HG02571 (cell line): ENCODE data around the gene WDR53.
A peak's percentile ranks its signal among the peaks of the same experiment; 100 is the strongest.
"Not testable (repeated sequence)": the region's sequence is repeated elsewhere in the genome, so short reads cannot be mapped to it uniquely, and the experiment has no call there.

ENCODE experiments used
- ATAC-seq: cut with Tn5 transposase; IDR thresholded peaks from one replicate; pipeline ENCODE4 v1.9.1; 2021; ENCODE audit warnings: mild to moderate bottlenecking, moderate library complexity; ENCODE audit not compliant: unreplicated experiment

WDR53 gene

DNA sequence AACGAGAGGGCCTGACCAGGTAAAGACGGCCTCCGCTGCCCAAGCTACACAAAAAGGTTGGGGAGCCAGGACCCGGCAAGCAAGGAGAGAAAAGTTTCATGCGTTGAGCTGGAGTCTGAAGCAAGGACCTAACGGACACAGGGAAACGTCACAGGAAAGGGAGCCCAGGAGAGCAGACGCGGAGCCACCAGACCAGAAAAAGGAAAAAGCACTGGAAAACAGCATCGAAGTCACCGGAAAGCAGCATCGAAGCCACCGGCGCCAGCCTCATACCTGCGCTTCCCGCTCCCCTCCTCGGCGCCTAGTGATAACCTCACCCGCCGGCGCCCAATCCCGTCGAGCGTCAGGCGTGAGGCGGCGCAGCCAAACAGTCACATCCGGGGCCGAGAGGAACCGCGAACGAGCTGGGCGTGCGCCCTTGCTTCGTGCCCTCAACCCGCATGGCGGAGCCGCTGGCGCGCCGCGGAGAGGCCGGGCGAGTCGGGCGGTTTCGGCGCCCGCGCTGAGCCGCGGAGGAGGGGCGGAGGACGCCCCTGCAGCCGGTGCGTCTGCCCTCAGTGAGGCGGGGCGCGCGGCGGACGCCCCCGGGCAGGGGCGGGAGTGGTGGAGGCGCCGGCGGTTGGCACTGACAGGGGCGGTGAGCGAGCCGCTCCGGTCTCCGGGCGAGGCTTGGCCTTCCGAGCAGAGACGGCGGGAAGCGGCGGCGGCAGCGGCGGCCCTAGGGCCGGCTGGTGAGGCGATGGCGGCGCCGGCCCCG, at the start of gene WDR53, which contains the start of gene FBXO45:
Gene WDR53, minus strand, starts transcription at position 309 of the 757 bp plus-strand sequence. CDS start 7,079 bp downstream, outside the sequence.
Gene FBXO45, plus strand, starts transcription at position 415 of the 757 bp plus-strand sequence. Its CDS starts 325 bp downstream, at position 740.
- ATAC-seq = peak; percentile 89

DNA sequence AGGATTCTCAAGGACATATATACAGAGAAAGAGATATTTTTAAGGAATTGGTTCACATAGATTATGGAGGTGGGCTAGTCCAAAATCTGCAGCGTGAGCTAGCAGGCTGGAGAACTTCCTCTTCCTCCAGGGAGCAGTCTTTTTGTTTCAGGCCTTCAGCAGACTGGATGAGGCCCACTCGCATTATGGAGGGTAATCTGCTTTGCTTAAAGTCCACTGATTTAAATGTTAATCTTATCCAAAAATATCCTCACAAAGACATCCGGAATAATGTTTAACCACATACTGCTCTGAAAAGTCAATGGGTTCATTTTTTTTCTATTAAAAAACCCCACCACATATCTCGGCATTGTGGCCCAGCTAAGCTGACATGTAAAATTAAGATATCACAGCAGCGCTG, 48.9 kb upstream of the WDR53 start:
- no peak for ATAC-seq

DNA sequence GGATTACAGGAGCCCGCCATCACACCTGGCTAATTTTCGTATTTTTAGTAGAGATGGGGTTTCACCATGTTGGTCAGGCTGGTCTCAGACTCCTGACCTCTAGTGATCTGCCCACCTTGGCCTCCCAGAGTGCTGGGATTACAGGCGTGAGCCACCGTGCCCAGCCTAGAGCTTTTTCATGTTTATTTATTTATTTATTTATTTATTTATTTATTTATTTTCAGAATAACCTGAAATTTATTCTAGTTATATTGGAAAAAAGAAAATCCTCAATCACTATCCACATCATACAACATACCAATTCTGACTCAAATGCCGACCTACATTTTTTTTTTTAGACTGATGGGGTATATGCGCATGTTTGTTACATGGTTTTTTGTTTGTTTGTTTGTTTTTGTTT, 46.9 kb upstream of the WDR53 start:
- not testable (repeated sequence) for ATAC-seq

DNA sequence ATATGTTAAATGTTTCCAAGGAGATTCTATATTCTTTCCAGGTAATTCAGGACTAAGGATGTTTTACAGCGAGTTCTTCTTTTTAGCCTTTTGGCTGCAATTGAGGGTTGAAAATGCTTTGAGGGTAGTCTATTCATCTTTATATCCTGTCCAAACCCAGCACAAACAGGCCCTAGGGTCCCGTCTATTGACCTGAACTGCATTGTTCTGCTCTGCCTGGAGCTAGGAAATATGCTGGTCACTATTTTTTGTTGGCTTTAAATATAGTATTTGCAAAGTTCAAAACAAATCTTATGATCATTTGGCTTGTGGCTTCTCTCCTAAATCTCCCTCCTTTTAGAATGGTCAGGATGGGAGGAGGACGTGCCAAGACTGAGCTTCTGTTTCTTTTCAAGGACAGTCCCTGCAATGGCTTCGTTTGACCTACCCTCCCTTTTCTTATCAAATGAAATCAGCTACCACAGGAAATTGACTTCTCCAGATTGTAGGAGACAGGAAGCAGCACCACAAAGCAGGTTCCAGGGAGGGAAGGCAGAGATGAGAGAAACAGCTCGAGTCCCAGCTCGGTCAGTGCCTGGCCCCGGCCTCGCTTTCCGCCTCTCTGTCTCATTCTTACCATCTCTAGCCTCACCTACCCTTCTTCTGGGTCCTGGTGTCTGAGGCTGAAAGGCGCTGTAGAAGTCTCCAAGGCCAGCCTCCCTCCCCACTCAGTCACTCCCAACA, 43.6 kb upstream of the WDR53 start:
- no peak for ATAC-seq

DNA sequence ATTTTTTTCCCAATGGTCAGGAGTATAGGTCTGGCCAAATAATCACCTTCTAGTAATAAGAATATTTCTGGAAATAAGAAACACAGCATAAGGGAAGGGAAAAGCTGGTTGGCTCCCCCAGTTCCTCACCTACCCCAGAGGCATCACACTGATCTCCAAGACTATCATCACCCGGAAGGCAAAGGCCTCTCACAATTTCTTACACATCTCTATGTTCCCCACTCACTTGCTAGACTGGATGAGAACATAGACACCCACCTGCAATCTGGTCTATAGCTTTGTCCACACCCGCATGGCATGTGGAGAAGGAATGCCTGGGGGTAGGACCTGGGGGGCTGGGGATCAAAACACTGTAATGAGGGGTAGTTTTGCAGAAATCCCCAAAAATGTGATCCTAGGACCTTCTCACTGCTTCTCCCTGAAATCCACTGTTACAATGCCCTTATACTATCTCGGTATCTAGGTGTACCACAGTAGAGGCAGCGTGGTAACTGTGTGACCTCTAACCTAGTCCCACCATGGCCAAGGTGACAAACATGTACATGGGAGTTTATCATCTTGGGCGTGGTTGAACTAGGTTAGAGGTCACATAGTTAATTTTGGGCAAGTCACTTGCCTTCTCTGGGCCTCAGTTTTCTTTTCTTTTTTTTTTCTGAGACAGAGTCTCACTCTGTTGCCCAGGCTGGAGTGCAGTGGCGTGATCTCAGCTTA, 41.6 kb upstream of the WDR53 start:
- ATAC-seq = no peak

DNA sequence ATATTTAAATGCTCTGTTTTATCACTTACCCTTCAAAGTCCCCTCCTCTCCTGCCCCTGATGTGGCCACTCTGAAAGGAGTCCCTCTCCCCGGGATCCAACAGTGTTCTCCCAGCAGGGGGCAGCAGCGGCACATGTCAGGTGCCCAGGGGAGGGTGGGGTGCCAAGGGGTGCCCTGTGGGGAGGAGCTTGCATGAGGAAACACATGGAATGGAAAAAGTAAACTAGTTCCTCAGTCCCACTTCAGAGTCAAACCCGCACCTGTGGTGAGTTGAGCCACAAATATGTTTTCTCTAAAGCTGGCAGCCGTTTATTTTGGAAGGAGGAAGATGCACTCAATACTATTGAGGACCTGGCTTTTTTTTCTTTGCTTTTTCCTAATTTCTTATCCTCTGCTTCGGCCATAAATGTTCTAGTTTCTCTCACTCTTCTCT, 41.0 kb upstream of the WDR53 start:
- ATAC-seq = peak; percentile 56

DNA sequence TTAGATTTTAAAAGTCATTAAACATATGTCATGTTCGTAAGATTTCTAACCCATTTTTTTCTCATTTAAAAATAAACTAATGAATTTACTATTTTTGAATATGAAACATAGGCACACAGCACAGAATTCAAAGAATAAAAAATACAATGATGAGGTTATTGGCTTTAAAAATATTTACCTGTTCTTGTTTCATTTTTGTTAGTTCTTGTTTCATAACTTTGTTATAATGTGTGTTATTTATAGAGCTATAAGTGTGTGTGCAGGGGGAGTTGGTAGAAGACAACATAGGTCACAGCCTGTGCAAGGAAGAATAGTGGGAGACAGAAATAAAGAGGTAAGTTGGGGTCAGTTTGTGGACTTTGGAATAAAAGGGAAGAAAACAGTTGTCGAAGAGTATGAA, 40.3 kb upstream of the WDR53 start:
- ATAC-seq = no peak

DNA sequence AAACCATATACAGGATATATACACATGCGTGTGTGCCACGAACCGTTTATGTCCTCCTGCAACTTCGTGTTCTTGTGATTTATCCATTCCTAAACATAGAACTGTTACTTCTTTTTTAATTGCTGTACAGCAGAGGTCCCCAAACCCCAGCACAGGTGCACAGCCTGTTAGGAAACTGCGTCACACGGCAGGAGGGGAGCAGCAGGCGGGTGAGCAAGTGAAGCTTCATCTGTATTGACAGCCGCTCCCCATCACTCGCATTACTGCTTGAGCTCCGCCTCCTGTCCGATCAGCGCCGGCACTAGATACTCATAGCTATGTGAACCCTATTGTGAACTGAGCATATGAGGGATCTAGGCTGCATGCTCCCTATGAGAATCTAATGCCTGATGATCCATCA, 36.2 kb upstream of the WDR53 start:
- no peak for ATAC-seq

DNA sequence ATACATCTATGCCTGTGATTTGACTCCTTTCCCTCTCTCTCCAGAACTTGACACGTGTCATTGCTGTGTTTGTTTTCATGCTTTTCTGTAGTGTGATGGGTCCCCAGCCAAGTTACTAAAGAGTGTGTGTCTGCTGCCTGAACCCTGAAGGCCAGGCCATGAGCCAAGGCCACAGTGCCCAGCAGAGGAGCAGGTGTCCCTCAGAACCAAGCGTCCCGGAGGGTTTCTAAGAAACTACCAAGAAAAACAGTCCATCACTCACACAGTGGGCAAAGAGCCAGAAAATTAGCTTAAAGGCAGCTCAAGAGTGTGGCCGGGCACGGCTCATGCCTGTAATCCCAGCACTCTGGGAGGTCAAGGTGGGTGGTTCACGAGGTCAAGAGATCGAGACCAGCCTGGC, 35.3 kb upstream of the WDR53 start:
- ATAC-seq = no peak

DNA sequence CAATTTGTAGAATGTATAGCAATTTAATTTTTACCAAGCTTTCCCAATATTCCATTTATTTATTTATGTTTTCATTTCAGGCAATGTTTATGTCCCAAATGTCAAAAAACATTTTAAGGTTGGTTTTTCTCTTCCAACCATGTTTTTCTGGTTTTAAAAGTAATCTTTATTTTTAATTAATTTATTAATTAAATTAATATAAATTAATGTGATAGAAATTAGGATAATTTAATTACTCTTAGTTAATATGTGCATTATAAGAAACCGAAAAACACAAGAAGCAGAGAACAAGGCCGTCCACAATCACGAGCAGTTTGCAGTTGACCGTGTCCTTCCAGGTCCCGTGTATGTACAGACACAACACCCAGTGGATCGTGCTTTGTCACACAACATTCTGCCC, 34.3 kb upstream of the WDR53 start:
- no peak for ATAC-seq

DNA sequence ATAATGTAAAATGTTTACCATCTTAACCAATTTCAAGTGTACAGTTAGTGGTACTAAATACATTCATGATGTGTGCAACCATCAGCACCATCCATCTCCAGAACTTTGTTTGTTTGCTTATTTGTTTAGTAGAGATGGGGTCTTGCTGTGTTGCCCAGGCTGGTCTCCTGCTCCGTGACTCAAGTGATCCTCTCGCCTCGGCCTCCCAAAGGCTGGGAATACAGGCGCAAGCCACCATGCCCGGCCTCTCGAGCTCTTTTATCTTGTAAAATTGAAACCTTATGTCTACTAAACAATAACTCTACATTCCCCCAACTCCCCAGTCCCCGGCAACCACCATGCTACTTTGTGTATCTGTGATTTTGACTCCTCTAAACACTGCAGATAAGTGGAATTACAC, 32.0 kb upstream of the WDR53 start:
- no peak for ATAC-seq

DNA sequence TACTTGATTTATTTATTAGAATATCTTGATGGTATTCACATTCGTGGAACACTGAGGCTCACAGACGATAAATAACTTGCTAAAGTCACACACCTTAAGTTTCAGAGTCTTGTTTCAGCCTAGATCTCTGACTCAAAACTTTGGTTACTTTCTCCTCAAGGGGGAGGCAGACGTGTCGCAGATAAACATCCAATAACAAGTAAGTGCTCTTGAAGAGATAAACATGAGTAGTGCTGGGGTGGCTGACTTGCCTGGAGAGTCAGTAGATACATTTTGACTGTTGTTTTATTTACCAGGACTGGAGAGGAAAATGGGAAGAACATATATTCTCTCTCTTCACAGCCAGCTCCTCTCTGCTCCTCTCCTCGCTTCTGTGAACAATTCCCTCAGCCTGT, 31.4 kb upstream of the WDR53 start:
- ATAC-seq = no peak

DNA sequence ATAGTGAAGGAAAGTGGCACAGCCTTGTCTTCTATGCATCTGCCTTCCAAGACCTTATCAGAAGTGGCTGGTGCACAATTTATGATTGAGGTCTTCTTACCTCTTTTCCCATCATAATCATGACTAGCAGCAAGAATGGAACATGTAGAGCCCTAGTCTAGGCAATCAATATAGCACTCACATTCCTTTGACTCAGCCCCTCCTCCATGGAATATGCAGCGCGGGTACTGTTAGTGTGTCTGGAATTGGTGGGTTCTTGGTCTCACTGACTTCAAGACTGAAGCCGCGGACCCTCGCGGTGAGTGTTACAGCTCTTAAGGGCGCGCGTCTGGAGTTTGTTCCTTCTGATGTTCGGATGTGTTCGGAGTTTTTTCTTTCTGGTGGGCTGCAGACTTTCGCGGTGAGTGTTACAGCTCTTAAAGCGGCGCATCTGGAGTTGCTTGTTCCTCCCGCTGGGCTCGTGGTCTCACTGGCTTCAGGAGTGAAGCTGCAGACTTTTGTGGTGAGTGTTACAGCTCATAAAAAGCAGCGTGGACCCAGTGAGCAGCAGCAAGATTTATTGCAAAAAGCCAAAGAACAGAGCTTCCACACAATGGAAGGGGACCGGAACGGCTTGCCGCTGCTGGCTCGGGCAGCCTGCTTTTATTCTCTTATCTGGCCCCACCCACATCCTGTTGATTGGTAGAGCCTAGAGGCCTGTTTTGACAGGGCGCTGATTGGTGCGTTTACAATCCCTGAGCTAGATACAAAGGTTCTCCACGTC, 29.8 kb upstream of the WDR53 start:
- not testable (repeated sequence) for ATAC-seq

DNA sequence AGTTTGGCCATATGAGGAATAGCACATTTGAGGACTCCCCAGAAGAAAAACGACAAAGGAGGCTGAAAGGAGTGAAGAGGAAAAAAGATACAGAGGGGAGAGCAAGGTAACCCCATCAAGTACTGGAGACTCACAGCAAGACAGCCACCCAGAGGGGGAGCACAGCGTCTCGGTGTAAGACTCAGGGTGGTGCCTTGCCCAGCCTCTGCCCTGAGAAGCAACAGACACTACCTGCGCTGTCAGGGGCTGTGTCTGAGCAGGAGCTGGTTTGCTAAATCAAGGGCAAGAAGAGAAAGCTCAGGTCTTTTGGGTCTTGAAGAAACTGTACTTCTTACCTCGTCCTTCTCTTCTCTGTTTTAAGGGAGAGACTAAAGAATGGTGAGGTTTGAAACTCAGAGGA, 28.0 kb upstream of the WDR53 start:
- no peak for ATAC-seq

DNA sequence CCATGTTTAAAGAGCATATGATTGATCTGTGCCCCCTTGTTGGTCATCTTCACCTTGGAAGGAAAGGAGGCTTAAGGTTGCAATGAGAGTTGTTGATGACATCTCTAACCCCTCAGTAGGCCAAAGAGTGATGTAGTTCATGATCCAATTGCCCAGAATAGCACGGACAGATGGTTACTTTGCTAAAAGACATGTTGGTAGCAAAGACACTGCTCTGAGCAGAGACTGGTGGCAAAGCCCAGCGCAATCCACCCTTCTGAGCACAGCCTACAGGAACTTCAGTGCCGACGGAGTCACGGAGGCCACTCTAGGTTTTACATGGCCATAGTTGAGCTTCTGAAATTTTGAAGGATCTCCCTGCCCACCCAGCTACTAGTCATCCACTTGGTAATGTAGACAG, 21.9 kb upstream of the WDR53 start:
- ATAC-seq = no peak

DNA sequence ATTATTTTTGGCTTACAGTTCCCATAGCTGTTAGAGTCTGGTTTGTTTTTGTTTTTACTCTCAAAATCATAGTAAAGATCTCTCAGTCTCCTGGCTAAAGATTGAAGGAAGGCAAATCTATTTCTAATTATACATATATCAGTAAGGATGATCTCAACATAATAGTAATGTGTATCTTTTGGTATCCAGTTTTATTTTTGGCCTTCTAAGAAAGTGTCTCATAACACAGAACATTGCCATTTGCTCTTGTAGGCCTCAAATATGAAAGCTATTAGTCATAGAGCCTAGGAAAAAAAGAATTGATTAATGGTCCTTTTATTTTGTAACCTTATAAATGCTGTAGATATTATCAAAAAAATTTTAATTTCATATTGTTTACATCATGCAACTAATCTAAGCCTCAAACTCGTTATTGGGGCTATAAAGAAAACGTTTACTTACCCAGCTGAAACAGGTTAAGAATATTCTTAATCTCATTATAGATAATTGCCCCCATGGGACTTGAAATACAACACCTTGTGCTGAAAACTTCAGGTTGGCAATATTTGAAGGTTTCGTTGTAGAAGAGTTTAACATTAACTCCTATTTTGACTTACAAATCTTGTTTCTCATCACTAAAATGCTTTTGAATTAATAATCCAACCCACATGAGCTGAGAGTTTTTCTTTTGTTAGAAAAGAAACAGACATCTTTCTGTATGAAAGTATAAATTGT, 16.8 kb upstream of the WDR53 start:
- no peak for ATAC-seq

DNA sequence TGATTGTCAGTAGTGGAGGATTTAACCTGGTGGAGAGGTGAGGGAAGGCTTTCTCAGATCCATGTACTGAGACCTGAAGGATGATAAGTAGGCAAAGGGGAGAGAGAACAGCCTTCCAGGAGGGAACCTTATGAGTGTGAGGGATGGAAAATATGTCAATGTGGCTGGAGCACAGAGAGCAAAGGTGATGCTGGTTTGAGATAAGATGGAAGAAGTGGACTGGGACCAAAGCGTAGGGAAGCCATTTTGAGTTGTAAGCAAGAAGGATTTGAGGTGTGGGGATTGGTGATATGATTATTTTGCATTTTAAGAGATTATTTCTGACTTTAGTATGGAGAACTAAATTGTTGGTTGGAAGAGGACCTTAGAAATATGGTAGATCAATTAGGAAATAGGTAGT, 4.0 kb upstream of the WDR53 start:
- ATAC-seq = no peak

DNA sequence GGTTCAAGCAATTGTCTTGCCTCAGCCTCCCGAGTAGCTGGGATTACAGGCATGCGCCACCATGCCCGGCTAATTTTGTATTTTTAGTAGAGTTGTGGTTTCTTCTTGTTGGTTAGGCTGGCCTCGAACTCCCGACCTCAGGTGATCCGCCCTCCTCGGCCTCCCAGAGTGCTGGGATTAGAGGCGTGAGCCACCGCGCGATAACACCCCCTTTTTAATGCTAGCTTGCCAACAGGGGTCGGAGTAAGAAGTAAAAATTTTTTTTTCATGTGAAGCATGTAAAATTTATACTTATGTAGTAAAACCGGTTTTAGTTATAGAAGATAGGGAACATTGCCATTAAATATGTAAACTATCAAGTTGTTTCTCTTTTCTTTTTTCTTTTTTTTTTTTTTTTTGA, 2.0 kb upstream of the WDR53 start:
- not testable (repeated sequence) for ATAC-seq

DNA sequence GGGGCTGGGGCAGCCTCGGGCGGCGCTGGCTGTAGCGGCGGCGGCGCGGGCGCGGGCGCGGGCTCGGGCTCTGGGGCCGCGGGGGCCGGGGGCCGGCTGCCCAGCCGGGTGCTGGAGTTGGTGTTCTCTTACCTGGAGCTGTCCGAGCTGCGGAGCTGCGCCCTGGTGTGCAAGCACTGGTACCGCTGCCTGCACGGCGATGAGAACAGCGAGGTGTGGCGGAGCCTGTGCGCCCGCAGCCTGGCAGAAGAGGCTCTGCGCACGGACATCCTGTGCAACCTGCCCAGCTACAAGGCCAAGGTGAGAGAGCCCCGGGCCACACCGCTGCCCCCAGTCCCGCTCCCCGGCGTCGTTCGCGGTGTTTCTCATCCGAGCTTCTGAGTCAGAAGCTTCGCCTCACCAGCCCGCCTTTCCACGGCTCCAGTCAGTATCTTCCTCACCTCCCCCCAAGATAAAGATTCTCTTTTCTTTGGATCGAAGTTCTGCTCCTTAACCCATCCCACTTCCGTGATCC, 706 bp upstream of the WDR53 start:
- ATAC-seq = peak; percentile 33

DNA sequence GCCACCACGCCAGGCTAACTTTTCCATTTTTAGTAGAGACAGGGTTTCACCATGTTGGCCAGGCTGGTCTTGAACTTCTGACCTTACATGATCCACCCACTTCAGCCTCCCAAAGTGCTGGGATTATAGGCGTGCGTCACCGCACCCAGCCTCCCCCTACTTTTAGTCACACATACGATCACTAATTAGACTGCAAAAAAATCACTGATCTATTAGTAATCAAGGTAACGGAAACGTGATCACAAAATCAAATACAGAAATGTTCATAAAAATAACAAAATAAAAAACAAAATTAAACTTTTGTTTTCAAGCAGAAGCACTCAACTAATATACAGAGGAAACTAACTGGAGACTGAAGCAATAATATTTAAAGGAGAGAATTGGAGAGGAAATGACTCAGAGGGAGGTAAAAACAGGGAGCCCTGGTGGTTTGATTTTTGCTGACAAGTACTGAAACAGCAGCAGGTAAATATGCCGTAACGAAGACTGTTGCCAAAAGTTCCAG, 4.6 kb downstream of the WDR53 start:
- ATAC-seq = no peak
